HUES48 (cell line): ENCODE measurements around the gene UBXN11.
A peak's percentile ranks its signal among the peaks of the same experiment; 100 is the strongest.

ENCODE experiments used
- H3K27ac ChIP-seq: one replicate; pipeline ENCODE4 v1.7.0; 2013; ENCODE audit warnings: low read depth, low read length, inconsistent platforms
- H3K27me3 ChIP-seq: 2 replicates; pipeline ENCODE4 v1.6.1; 2013; ENCODE audit warnings: mild to moderate bottlenecking, low read length; ENCODE audit not compliant: control insufficient read depth, insufficient read depth
- H3K36me3 ChIP-seq: 2 replicates; pipeline ENCODE4 v1.6.1; 2013; ENCODE audit warnings: low read length; ENCODE audit not compliant: control insufficient read depth, insufficient read depth
- H3K4me1 ChIP-seq: 2 replicates; pipeline ENCODE4 v1.6.1; 2013; ENCODE audit warnings: mild to moderate bottlenecking, low read length; ENCODE audit not compliant: control insufficient read depth, insufficient read depth
- H3K4me3 ChIP-seq: 2 replicates; pipeline ENCODE4 v1.5.1; 2013; ENCODE audit warnings: mild to moderate bottlenecking, low read depth, low read length
- H3K9ac ChIP-seq: 2 replicates; pipeline ENCODE4 v1.6.1; 2013; ENCODE audit warnings: mild to moderate bottlenecking, low read depth, low read length, moderate library complexity
- H3K9me3 ChIP-seq: 2 replicates; pipeline ENCODE4 v1.6.1; 2013; ENCODE audit warnings: low read length; ENCODE audit not compliant: control insufficient read depth, insufficient read depth

UBXN11 gene

GRCh38 chr1:26254404-26254803, 52.0 kb downstream of the UBXN11 start:
- Histone ChIP-seq H3K4me1 (no peaks in the 10 kb centered on the region), H3K27ac (no peak overlapping the region), H3K9ac (no peak overlapping the region), H3K4me3 (no peak overlapping the region), H3K27me3 (no peaks in the 10 kb centered on the region), H3K36me3 (peaks cover 63% of the 10 kb centered on the region), H3K9me3 (peaks cover 4% of the 10 kb centered on the region; the same call in 1 of the 2 replicates)

DNA sequence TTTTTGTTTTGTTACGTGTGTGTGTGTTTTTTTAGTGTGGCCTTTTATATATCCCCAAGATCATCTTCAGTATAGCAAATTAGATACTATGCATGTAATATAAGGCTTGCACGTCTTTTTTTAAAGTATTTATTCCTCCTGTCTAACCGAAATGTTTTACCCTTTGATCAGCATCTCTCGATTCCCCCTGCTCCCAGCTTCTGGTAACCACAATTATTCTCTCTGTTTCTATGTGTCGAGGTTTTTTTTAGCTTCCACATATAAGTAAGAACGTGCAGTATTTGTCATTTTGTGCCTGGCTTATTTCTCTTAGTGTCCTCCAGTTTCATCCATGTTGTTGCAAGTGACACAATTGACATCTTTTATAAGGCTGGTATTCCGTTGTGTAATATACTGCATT, 53.7 kb downstream of the UBXN11 start:
- Histone ChIP-seq H3K4me1 (no peaks in the 10 kb centered on the region), H3K9ac (no peak overlapping the region), H3K27ac (no peak overlapping the region), H3K4me3 (no peak overlapping the region), H3K36me3 (peaks cover 55% of the 10 kb centered on the region), H3K27me3 (no peaks in the 10 kb centered on the region), H3K9me3 (peaks cover 4% of the 10 kb centered on the region; the same call in 1 of the 2 replicates)

DNA sequence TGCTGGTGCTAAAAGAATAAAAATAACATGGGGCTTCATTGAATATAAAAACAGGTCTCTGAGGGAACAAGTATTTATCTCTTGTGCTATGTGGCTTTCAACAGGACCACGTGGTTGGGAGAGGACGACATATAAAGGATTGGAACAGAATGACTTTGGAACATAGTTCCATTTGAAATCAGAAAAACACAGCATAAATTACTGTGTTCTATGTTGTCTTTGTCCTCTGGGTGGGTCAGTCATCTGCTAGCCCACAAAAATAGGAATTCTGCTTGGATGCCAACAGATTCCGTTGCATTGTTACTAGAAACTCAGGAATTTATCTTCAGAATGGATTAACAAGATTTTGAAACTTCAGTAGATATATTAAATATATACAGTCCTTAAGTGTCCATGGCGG, 66.5 kb downstream of the UBXN11 start:
- Histone ChIP-seq H3K9ac (no peak overlapping the region), H3K27ac (no peak overlapping the region), H3K4me3 (no peak overlapping the region), H3K27me3 (no peaks in the 10 kb centered on the region), H3K4me1 (no peaks in the 10 kb centered on the region), H3K9me3 (no peaks in the 10 kb centered on the region), H3K36me3 (peaks cover 42% of the 10 kb centered on the region)

DNA sequence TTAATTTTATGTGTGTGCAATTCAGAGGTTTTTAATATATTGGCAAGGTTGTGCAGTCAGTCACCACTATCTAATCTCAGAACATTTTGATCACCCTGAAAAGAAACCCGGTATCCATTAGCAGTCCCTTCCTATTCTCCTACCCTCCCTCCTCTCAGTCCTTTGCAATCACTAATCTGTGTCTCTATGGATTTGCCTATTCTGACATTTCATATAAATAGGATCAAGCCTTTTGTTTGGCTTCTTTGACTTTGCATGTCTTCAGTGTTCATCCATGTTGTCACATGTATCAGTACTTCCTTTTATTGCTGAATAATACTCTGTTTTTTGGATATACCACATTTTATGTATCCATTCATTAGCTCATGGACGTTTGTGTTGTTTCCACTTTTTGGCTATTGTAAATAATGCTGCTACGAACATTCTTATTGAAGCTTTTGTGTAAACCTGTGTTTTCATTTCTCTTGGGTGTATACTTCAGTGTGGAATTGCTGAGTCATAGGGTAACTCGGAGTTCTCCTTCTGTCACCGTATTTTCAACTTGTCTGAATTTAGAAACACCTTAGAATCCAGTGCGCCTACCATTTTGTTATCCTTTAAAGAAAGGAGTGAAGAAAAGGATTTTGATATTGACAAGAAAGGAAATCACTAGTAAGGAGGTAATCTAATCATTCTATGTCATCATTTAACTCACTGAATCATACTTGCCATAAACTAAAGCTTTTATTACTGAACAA, 69.0 kb downstream of the UBXN11 start:
- no peak overlapping the region for H3K9ac ChIP-seq
- no peaks in the 10 kb centered on the region for H3K27me3 ChIP-seq
- H3K27ac ChIP-seq = no peak overlapping the region
- peaks cover 21% of the 10 kb centered on the region for H3K36me3 ChIP-seq
- no peaks in the 10 kb centered on the region for H3K4me1 ChIP-seq
- H3K4me3 ChIP-seq = no peak overlapping the region
- H3K9me3 ChIP-seq = no peaks in the 10 kb centered on the region

DNA sequence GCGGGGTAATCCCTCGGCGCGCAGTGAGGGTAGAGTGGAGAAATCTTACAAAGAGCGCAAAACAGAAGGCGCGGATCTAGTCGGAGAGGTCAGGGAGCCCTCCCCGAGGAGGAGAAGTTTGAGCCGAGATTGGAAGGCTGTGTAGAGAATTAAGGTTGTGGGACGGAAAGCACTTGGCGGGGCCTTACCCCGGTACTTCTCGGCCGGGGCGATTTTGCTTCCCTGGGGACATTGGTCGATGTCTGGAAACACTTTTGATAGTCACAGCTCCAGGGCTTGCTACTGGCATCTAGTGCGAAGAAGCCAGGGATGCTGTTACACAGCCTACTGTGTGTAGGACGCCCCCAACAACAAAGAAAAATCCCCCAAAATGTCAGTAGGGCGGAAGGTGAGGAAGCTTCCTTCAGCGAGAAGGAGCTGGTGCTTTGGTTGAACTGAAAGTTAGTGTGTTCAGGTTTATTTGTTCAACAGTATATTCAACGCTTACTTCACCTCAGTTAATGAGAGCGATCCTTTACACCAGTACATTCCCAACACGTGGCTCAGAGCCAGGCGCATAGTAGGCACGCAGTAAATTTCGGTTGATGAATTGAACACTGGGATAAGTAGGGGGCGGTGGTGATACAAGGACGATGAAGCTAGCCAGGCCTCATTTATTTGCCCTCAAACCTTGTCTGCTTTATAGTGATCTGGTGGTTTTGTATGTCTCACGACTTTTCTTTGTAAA, 71.6 kb downstream of the UBXN11 start:
- H3K9me3 ChIP-seq = no peaks in the 10 kb centered on the region
- peaks cover 8% of the 10 kb centered on the region; the same call in 1 of the 2 replicates for H3K36me3 ChIP-seq
- no peaks in the 10 kb centered on the region for H3K27me3 ChIP-seq
- H3K4me1 ChIP-seq = no peaks in the 10 kb centered on the region
- H3K9ac ChIP-seq = peak overlapping the region; percentile 83
- H3K4me3 ChIP-seq = peak overlapping the region; percentile 100
- peak overlapping the region; percentile 81 for H3K27ac ChIP-seq

GRCh38 chr1:26233903-26234643, 72.4 kb downstream of the UBXN11 start, which contains the start of gene CEP85:
Gene CEP85, plus strand, starts transcription at chr1:26234200. Its CDS starts 5,584 bp downstream, at chr1:26239784.
- Histone ChIP-seq H3K4me3 (peak within 1 kb of the TSS; percentile 100), H3K9ac (peak within 1 kb of the TSS; percentile 83), H3K27ac (peak within 1 kb of the TSS; percentile 81), H3K27me3 (no peaks in the 10 kb centered on the region), H3K9me3 (no peaks in the 10 kb centered on the region), H3K36me3 (0 out of 2 replicates have a peak, but pooled peaks cover 5% of the 10 kb centered on the region), H3K4me1 (no peaks in the 10 kb centered on the region)
